Activated CD4-positive, CD25-positive, alpha-beta regulatory T cell treated with anti-CD3 and anti-CD28 coated beads, Interleukin-2, amount 50 U/mL, for 16 hours (primary cell): ENCODE measurements around the gene ADNP2.
"Not testable (repeated sequence)": the region's sequence is repeated elsewhere in the genome, so short reads cannot be mapped to it uniquely, and the experiment has no call there.

Experiments
- DNase-seq: peaks from one replicate; pipeline ENCODE4 v3.0.0-alpha.2; 2020; ENCODE audit warnings: low read depth, low spot score

The ADNP2 gene

DNA sequence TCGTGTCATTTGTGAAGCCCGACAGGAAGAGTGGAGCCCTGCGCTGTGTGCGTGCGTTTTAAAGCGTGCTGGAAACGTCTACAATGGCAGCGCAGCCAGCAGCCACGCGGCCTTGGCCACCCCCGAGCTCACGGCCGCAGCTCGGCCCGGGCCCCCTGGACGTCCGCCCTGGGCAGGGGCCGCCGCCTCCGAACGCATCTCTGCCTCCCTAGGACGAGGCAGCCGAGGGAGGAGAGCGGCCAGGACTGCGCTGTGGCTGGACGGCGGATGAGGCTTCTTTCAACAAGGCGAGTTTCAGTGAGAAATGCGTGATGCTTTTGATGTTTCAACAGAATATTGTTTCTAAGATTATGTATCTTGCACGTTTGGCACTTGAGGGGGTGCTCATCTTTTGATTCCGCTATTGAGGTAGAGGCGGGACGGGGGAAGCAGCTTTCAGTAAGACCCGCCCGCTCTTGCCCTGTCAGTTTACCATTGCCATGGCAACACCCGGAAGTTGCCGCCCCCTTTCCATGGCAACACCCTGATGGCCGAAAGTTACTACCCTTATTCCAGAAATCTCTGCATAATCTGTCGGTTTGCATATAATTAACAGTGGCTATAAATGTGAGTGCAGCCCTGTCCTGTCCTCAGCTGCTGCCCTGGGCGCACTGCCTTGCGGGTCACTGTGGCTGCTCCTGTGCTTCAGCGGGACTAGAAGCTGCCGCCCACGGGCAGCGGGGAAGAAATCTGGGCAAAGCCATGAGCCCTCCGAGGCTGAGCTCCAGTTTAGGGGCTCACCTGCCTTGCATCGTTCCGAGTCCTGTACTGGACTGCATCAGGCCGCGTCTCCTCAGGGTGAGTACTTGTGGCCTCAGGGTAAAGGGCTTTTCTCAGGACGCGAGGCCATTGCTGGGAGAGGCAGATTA is 38.6 kb downstream of the ADNP2 start:
- peak; percentile 51 for DNase-seq

GRCh38 chr18:80148326-80149199 is 39.5 kb downstream of the ADNP2 start:
- DNase-seq, result no peak

- DNase-seq, result no peak
These were observed 40.6 kb downstream of the ADNP2 start for GRCh38 chr18:80149667-80150066.

DNA sequence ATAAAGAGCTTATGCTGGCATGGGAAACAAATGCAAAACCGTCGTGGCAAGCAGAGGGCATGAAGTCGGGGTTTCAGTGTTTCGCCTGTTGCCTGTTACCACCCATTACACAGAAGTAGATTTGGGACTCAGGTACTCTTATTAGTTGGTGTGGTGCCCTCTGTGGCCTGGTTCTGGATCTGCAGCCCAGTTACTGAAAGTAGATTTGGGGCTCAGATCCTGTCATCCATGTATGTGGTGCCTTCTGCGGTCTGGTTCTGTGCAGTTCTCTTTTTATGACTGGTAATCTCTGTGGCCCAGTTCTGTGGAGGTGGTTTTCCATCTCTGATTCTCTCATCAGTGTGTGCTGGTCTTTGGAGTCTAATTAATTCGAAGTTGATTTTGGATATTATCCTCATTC is 45.2 kb downstream of the ADNP2 start:
- DNase-seq, result no peak

- DNase-seq, result peak; percentile 60
These were observed 48.8 kb downstream of the ADNP2 start for GRCh38 chr18:80157708-80158343.

- no peak for DNase-seq
These were observed 49.3 kb downstream of the ADNP2 start for GRCh38 chr18:80158365-80158764.

DNA sequence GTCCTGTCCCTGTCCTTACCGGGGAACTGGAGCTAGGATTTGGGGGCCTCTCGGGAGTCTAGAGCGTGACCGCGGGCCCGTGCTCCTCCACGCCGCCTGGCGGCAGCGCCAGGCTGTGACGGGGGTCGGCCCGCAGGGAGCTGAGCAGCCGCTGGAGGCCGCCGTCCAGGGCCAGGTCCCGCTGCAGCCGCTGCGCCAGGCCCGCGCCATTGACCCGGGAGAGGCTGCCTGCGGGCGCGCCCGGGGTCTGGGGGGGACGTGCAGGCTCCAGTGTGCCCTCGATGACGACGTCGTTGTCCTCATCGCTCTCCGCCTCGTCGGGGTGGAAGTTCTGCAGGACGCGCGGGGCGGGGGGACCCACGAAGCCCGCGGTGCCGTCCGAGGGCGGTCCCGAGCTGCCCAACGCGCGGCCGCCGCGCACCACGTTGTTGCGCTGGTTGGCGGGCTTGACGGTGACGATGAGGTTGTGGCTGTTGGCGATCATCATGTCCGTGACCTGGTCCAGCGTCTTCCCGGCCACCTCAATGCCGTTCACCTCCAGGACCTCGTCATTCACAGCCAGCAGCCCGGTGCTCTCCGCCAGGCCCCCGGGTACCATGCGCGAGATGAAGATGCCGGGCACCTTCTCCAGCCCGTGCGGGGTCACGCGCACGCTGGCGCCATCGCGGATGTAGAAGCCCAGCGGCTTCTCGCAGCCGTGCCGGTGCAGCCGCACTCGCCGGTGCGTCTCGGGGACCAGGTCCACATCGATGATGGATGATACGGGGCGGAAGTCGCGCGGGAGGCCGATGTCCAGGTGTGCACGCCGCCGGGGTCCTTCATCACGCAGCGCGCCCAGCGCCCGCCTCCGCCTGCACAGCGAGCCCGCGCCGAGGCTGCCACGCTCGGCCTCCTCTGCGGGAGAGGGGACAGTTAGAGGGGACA is 50.9 kb downstream of the ADNP2 start:
- no peak for DNase-seq

DNA sequence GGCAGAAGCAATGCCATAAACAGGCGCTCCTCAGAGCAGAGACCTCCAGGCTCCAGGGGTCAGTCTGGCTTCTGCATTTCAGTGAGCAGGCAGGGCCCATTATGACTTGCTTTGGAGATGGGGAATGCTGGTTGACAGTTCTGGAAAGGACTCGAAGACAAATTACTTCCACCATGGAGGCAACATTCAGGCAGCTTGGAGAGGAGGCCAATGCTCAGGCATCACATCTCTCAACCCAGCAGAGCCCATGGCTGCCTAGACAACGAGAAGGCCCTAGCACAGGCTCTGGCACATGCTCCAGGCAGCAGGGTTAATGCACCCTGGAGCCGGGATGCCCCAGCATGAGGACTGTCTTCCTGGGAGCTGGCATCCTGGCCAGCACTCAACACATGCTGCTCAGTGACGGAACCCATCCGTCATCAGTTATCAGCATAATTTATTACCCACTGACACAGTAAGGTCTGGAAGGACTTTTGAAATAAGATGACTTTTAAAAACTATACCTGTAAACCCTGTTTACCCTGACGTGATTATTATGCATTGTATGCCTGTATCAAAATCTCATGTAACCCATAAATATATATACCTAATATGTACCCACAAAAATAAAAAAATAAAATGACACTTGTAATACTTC is 52.8 kb downstream of the ADNP2 start:
- DNase-seq, result no peak

GRCh38 chr18:80163183-80163582 is 54.1 kb downstream of the ADNP2 start:
- no peak for DNase-seq

DNA sequence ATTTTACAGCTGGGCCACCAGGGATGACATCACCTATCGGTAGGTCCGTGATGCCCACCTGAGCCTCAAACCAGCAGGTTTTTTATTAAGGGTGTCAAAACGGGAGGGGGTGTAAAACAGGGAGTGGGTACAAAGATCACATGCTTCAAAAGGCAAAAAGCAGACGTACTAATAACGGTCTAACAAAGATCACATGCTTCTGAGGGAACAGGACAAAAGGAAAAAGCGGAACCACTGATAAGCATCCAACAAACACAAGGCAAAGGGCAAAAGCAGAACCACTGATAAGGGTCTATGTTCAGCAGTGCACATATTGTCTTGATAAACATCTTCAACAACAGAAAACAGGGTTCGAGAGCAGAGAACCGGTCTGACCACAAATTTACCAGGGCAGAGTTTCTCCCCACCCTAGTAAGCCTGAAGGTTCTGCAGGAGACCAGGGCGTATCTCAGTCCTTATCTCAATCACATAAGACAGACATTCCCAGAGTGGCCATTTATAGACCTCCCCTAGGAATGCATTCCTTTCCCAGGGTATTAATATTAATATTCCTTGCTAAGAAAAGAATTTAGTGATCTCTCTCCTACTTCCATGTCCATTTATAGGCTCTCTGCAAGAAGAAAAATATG is 55.8 kb downstream of the ADNP2 start:
- DNase-seq, result not testable (repeated sequence)

GRCh38 chr18:80166240-80166639 is 57.2 kb downstream of the ADNP2 start:
- no peak for DNase-seq

GRCh38 chr18:80166725-80167124 is 57.7 kb downstream of the ADNP2 start:
- no peak for DNase-seq

- DNase-seq, result no peak
These were observed 58.3 kb downstream of the ADNP2 start for GRCh38 chr18:80167331-80167730.

GRCh38 chr18:80167931-80168330 is 58.9 kb downstream of the ADNP2 start:
- DNase-seq, result no peak

- no peak for DNase-seq
These were observed 59.3 kb downstream of the ADNP2 start for GRCh38 chr18:80168346-80168745.

DNA sequence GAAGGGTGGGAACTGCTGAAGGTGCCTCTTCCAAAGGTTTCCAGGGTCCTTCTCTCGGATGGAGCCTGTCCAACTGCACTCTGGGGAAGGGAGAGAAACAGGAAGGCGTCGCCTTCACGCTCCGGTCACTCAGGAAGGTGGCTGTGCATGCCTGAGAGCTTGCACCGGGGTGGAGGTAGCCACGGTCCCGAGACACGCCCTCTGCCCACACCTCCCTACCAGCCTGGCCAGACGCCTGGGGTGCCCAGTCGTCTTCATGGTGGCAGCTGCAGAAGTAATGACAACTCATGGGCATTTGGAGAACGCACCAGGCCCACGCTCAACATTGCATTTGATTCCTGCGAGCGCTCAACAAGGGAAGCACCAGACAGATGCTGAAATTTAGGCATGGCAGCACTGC is 59.9 kb downstream of the ADNP2 start:
- DNase-seq, result no peak

- DNase-seq, result no peak
These were observed 60.5 kb downstream of the ADNP2 start for GRCh38 chr18:80169607-80170006.

GRCh38 chr18:80170395-80171053 is 61.5 kb downstream of the ADNP2 start:
- no peak for DNase-seq

- DNase-seq, result no peak
These were observed 62.2 kb downstream of the ADNP2 start for GRCh38 chr18:80171054-80171872.
